ENCODE data around the gene GLT8D1. TPM values are rescaled to one million over a fixed set of nuclear protein-coding genes. Genes with fewer than 3 reads are reported as not detected.

GLT8D1 gene
- total RNA-seq, 4 donors from 2014 or later = 27.4 to 41.9 (median 35.9) TPM

DNA sequence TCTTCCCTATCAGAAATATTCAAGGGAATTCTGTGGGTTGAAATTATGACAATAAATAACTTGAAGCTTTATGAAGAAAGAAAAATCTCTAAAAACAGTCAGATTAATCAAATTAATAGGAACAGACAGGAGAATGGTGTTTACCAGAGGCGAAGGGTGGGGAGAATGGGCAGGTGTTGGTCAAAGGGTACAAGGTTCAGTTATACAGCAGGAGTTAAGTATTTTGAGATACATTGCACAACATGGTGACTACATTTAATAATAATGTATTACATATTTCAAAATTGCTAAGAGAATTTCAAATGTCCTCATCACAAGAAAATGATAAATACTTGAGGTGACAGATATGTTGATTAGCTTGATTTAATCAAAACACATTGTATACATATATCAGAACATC is 18.9 kb upstream of the GLT8D1 start:
- 93 to 100% methylated on average over 1 of the region's 1 CpG for WGBS, 2 donors
- no peak for DNase-seq (ENCODE audit: low spot score in 2 of 2)
- TF ChIP-seq, protein P1, sequence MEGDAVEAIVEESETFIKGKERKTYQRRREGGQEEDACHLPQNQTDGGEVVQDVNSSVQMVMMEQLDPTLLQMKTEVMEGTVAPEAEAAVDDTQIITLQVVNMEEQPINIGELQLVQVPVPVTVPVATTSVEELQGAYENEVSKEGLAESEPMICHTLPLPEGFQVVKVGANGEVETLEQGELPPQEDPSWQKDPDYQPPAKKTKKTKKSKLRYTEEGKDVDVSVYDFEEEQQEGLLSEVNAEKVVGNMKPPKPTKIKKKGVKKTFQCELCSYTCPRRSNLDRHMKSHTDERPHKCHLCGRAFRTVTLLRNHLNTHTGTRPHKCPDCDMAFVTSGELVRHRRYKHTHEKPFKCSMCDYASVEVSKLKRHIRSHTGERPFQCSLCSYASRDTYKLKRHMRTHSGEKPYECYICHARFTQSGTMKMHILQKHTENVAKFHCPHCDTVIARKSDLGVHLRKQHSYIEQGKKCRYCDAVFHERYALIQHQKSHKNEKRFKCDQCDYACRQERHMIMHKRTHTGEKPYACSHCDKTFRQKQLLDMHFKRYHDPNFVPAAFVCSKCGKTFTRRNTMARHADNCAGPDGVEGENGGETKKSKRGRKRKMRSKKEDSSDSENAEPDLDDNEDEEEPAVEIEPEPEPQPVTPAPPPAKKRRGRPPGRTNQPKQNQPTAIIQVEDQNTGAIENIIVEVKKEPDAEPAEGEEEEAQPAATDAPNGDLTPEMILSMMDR (IDR thresholded peaks at IDR 0.05) = no peak
- no peak for TF ChIP-seq POLR2A (IDR thresholded peaks at IDR 0.05)
- no peak overlapping the region for H3K4me3 ChIP-seq (ENCODE audit: low read depth, poor library complexity, severe bottlenecking)
- intact Hi-C loops (cut with DNase I; ENCODE audit: low total_unique reads) = no loop called here

GRCh38 chr3:52723935-52724334 is 18.3 kb upstream of the GLT8D1 start:
- intact Hi-C loops (cut with DNase I; ENCODE audit: low total_unique reads) = no loop called here
- WGBS, 2 donors = 96% methylated on average over 5 of the region's 5 CpGs
- TF ChIP-seq, protein P1 (IDR thresholded peaks at IDR 0.05) = no peak
- TF ChIP-seq POLR2A (IDR thresholded peaks at IDR 0.05) = no peak
- DNase-seq (ENCODE audit: low spot score in 2 of 2) = no peak
- no peak overlapping the region for H3K4me3 ChIP-seq (ENCODE audit: low read depth, poor library complexity, severe bottlenecking)

DNA sequence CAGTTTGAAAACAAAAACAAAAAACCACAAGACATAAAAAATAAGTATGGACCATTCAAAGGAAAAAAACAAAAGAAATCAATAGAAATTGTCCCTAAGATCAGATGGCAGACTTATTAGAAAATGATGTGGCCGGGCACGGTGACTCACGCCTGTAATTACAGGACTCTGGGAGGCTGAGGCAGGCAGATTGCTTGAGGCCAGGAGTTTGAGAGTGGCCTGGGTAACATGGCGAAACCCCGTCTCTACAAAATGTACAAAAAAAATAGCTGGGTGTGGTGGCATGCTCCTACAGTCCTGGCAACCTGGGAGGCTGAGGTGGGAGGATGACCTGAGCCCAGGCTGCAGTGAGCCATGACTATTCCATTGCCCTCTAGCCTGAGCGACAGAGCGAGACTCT is 16.9 kb upstream of the GLT8D1 start:
- WGBS, 2 donors = 81 to 90% methylated on average over 7 of the region's 7 CpGs

GRCh38 chr3:52721730-52722008 is 16.1 kb upstream of the GLT8D1 start:
- H3K4me3 ChIP-seq (ENCODE audit: low read depth, poor library complexity, severe bottlenecking) = no peak overlapping the region
- DNase-seq (ENCODE audit: low spot score in 2 of 2) = no peak
- intact Hi-C loops (cut with DNase I; ENCODE audit: low total_unique reads) = no loop called here
- 84 to 93% methylated on average over 1 of the region's 1 CpG for WGBS, 2 donors
- TF ChIP-seq, protein P1 (IDR thresholded peaks at IDR 0.05) = no peak
- TF ChIP-seq POLR2A (IDR thresholded peaks at IDR 0.05) = no peak

More for the DNA sequence above, 16.9 kb upstream of the GLT8D1 start:
- H3K4me3 ChIP-seq (ENCODE audit: low read depth, poor library complexity, severe bottlenecking) = no peak overlapping the region
- TF ChIP-seq POLR2A (IDR thresholded peaks at IDR 0.05) = no peak
- TF ChIP-seq, protein P1 (IDR thresholded peaks at IDR 0.05) = no peak
- intact Hi-C loops (cut with DNase I; ENCODE audit: low total_unique reads) = no loop called here
- no peak for DNase-seq (ENCODE audit: low spot score in 2 of 2)

- TF ChIP-seq, protein P1 (IDR thresholded peaks at IDR 0.05) = no peak
- no peak for TF ChIP-seq POLR2A (IDR thresholded peaks at IDR 0.05)
- no peak for DNase-seq (ENCODE audit: low spot score in 2 of 2)
- intact Hi-C loops (cut with DNase I; ENCODE audit: low total_unique reads) = no loop called here
- 83 to 84% methylated on average over 6 of the region's 6 CpGs for WGBS, 2 donors
- H3K4me3 ChIP-seq (ENCODE audit: low read depth, poor library complexity, severe bottlenecking) = no peak overlapping the region
Measured at GRCh38 chr3:52721002-52721729, 15.6 kb upstream of the GLT8D1 start.

DNA sequence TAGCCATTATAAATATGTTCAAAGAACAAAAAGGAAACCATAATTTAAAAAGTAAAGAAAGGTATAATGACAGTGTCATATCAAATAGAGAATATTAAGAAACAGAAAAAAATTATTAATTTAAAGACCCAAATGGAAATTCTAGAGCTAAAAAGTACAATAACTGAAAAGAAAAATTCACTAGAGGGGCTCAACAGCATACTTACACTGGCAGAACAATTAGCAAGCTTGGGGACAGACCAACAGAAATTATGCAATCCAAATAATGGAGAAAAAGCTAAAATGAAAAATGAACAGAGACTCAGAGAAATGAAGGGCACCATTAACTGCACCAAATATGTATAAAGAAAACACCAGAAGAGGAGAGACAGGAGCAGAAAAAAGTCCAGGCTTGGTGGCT is 14.0 kb upstream of the GLT8D1 start:
- intact Hi-C loops (cut with DNase I; ENCODE audit: low total_unique reads) = no loop called here
- no peak overlapping the region for H3K4me3 ChIP-seq (ENCODE audit: low read depth, poor library complexity, severe bottlenecking)
- TF ChIP-seq, protein P1 (IDR thresholded peaks at IDR 0.05) = no peak
- no peak for TF ChIP-seq POLR2A (IDR thresholded peaks at IDR 0.05)
- no peak for DNase-seq (ENCODE audit: low spot score in 2 of 2)
